AML-193 (cell line): ENCODE measurements around the gene KRT86.

Source experiments
- DNase-seq, 2 experiments: peaks; one replicate each; lab custom pipeline; 2025; lab: John Stamatoyannopoulos, UW

KRT86 gene

DNA sequence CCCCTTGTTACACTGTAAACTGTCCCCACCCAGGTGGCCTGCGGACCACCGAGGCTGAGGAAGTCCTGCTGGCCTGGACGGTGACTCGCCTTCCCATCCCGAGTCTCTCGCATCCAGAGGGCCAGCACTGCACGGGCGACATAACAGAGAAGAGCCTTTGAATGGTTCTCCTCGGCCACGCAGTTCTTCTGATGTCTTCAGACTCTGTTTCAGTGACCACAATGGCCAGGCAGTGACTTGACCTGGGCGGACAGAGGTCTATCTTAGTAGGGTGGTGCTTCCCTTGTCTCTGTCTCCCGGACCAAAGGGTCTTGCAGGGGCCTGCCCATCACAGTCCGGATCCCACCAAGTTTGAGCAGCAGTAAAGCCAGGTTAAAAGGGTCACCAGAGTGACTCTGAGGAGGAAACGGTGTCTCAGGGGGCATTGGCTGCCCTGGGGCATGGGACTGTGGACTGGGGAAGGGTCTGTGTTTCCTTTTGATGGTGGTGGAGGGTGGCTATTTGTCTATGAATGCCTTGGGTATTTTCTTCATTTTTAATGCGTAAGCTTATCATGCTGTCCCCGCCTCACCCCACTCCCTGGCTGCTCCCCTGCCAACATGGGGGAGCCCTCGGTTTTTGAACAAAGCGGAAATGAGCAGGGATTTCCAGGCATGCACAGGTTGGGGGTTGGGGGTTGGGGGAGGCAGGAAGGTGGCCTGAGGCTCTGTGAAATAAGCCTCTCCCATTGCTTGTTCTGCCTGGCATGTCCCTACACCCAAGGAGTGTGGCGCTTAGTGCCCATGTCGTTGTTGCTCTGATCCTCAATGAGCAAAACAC lies 82.5 kb downstream of the KRT86 start:
- no peak for DNase-seq
